Effector memory CD8-positive, alpha-beta T cell (primary cell): ENCODE measurements around the gene IRAK3.
A peak's percentile ranks its signal among the peaks of the same experiment; 100 is the strongest.
"Not testable (repeated sequence)": the region's sequence is repeated elsewhere in the genome, so short reads cannot be mapped to it uniquely, and the experiment has no call there.

ENCODE experiments used
- ATAC-seq: fragments of 150-1000 bp; cut with Tn5 transposase; replicated peaks from 2 replicates; pipeline ENCODE4 v1.10.0; 2021; ENCODE audit warnings: mild to moderate bottlenecking, moderate library complexity
- DNase-seq, 3 experiments: peaks; one replicate each; pipeline ENCODE4 v3.0.0; 2021
- H3K27ac Mint-ChIP-seq, 2 donors: one replicate each; pipeline ENCODE4 v1.8.0; 2022; ENCODE audit warnings: mild to moderate bottlenecking in 2 of 2, mixed read lengths in 2 of 2, moderate library complexity in 2 of 2
- H3K27me3 Mint-ChIP-seq, 2 donors: one replicate each; pipeline ENCODE4 v1.8.0; 2022; ENCODE audit warnings: mixed read lengths in 2 of 2
- H3K36me3 Mint-ChIP-seq: one replicate; pipeline ENCODE4 v1.8.0; 2022; ENCODE audit warnings: mild to moderate bottlenecking, moderate library complexity, mixed read lengths; ENCODE audit not compliant: insufficient read depth
- H3K4me1 Mint-ChIP-seq, 2 donors: one replicate each; pipeline ENCODE4 v1.8.0; 2022; ENCODE audit warnings: low read depth in 2 of 2, mixed read lengths in 2 of 2
- H3K4me3 Mint-ChIP-seq, 2 donors: one replicate each; pipeline ENCODE4 v1.8.0; 2022; ENCODE audit warnings: mild to moderate bottlenecking in 2 of 2, mixed read lengths in 2 of 2, moderate library complexity in 2 of 2
- H3K9me3 Mint-ChIP-seq, 2 donors: one replicate each; pipeline ENCODE4 v1.8.0; 2022; ENCODE audit warnings: mixed read lengths in 2 of 2

The IRAK3 gene

GRCh38 chr12:66184822-66185221 lies 4.2 kb upstream of the IRAK3 start:
- not testable (repeated sequence) for H3K27ac Mint-ChIP-seq, ATAC-seq, H3K4me1 Mint-ChIP-seq, H3K4me3 Mint-ChIP-seq, H3K36me3 Mint-ChIP-seq, H3K9me3 Mint-ChIP-seq, DNase-seq
- peaks cover 59 to 65% of the 10 kb centered on the region in 2 donors for H3K27me3 Mint-ChIP-seq

GRCh38 chr12:66187036-66187435 lies 2.0 kb upstream of the IRAK3 start:
- H3K27me3 Mint-ChIP-seq: peaks cover 79 to 83% of the 10 kb centered on the region in 2 donors
- no peaks in the 10 kb centered on the region for H3K36me3 Mint-ChIP-seq
- H3K9me3 Mint-ChIP-seq: peaks cover 3 to 10% of the 10 kb centered on the region in 2 donors
- H3K4me1 Mint-ChIP-seq: peaks cover 3% of the 10 kb centered on the region in 2 donors
- DNase-seq (no peak), ATAC-seq (no peak)
- H3K27ac Mint-ChIP-seq: no peak overlapping the region
- peak overlapping the region in 1 of 2 donors; percentile 56 for H3K4me3 Mint-ChIP-seq

- no peak overlapping the region for H3K27ac Mint-ChIP-seq
- peaks cover 72 to 75% of the 10 kb centered on the region in 2 donors for H3K27me3 Mint-ChIP-seq
- peaks cover 3 to 10% of the 10 kb centered on the region in 2 donors for H3K9me3 Mint-ChIP-seq
- ATAC-seq: no peak
- DNase-seq: no peak
- peaks cover 3% of the 10 kb centered on the region in 2 donors for H3K4me1 Mint-ChIP-seq
- H3K4me3 Mint-ChIP-seq: peak overlapping the region; percentile 60 to 65
- no peaks in the 10 kb centered on the region for H3K36me3 Mint-ChIP-seq
Measured at GRCh38 chr12:66187821-66188220, 1.2 kb upstream of the IRAK3 start.

GRCh38 chr12:66189486-66189843 lies 451 bp downstream of the IRAK3 start:
- Mint-ChIP-seq H3K36me3 (no peaks in the 10 kb centered on the region), H3K27ac (no peak overlapping the region), H3K4me1 (peaks cover 3% of the 10 kb centered on the region in 2 donors), H3K9me3 (peaks cover 3 to 6% of the 10 kb centered on the region in 2 donors), H3K27me3 (peaks cover 69 to 74% of the 10 kb centered on the region in 2 donors), H3K4me3 (no peak overlapping the region)
- DNase-seq (no peak), ATAC-seq (no peak)

- no peak overlapping the region for H3K27ac Mint-ChIP-seq
- DNase-seq: no peak
- peaks cover 69 to 74% of the 10 kb centered on the region in 2 donors for H3K27me3 Mint-ChIP-seq
- no peak for ATAC-seq
- H3K4me3 Mint-ChIP-seq: no peak overlapping the region
- no peaks in the 10 kb centered on the region for H3K36me3 Mint-ChIP-seq
- peaks cover 0 to 1% of the 10 kb centered on the region in 2 donors for H3K9me3 Mint-ChIP-seq
- peaks cover 3% of the 10 kb centered on the region in 2 donors for H3K4me1 Mint-ChIP-seq
Measured at GRCh38 chr12:66189889-66190288, 875 bp downstream of the IRAK3 start.

- peaks cover 70 to 74% of the 10 kb centered on the region in 2 donors for H3K27me3 Mint-ChIP-seq
- peaks cover 3% of the 10 kb centered on the region in 2 donors for H3K4me1 Mint-ChIP-seq
- no peak overlapping the region for H3K27ac Mint-ChIP-seq
- no peak overlapping the region for H3K4me3 Mint-ChIP-seq
- H3K36me3 Mint-ChIP-seq: no peaks in the 10 kb centered on the region
- ATAC-seq: no peak
- DNase-seq: no peak
- H3K9me3 Mint-ChIP-seq: no peaks in the 10 kb centered on the region
Measured at GRCh38 chr12:66190519-66191370, 1.7 kb downstream of the IRAK3 start.

GRCh38 chr12:66191547-66192126 lies 2.6 kb downstream of the IRAK3 start:
- Mint-ChIP-seq H3K27me3 (peaks cover 72 to 73% of the 10 kb centered on the region in 2 donors), H3K4me3 (no peak overlapping the region), H3K27ac (no peak overlapping the region), H3K9me3 (no peaks in the 10 kb centered on the region), H3K4me1 (peaks cover 3% of the 10 kb centered on the region in 2 donors), H3K36me3 (no peaks in the 10 kb centered on the region)
- ATAC-seq: no peak
- DNase-seq: no peak

GRCh38 chr12:66194122-66194521 lies 5.1 kb downstream of the IRAK3 start:
- Mint-ChIP-seq H3K27me3 (peaks cover 67 to 77% of the 10 kb centered on the region in 2 donors), H3K9me3 (no peaks in the 10 kb centered on the region), H3K4me3 (no peak overlapping the region), H3K36me3 (no peaks in the 10 kb centered on the region), H3K4me1 (no peaks in the 10 kb centered on the region), H3K27ac (no peak overlapping the region)
- ATAC-seq: no peak
- no peak for DNase-seq

- no peak for ATAC-seq
- no peaks in the 10 kb centered on the region for H3K9me3 Mint-ChIP-seq
- peaks cover 74 to 81% of the 10 kb centered on the region in 2 donors for H3K27me3 Mint-ChIP-seq
- H3K4me3 Mint-ChIP-seq: no peak overlapping the region
- H3K4me1 Mint-ChIP-seq: no peaks in the 10 kb centered on the region
- no peaks in the 10 kb centered on the region for H3K36me3 Mint-ChIP-seq
- no peak for DNase-seq
- no peak overlapping the region for H3K27ac Mint-ChIP-seq
Measured at GRCh38 chr12:66195242-66195641, 6.2 kb downstream of the IRAK3 start.

GRCh38 chr12:66196806-66197205 lies 7.8 kb downstream of the IRAK3 start:
- Mint-ChIP-seq H3K27me3 (peaks cover 71 to 73% of the 10 kb centered on the region in 2 donors), H3K36me3 (no peaks in the 10 kb centered on the region), H3K4me3 (no peak overlapping the region), H3K9me3 (no peaks in the 10 kb centered on the region), H3K4me1 (no peaks in the 10 kb centered on the region), H3K27ac (no peak overlapping the region)
- ATAC-seq (no peak), DNase-seq (no peak)

- H3K36me3 Mint-ChIP-seq: no peaks in the 10 kb centered on the region
- ATAC-seq (no peak), DNase-seq (no peak)
- H3K27ac Mint-ChIP-seq: no peak overlapping the region
- H3K4me1 Mint-ChIP-seq: no peaks in the 10 kb centered on the region
- H3K27me3 Mint-ChIP-seq: peaks cover 77 to 79% of the 10 kb centered on the region in 2 donors
- H3K4me3 Mint-ChIP-seq: no peak overlapping the region
- H3K9me3 Mint-ChIP-seq: no peaks in the 10 kb centered on the region
Measured at GRCh38 chr12:66197495-66197921, 8.5 kb downstream of the IRAK3 start.

GRCh38 chr12:66199141-66199540 lies 10.1 kb downstream of the IRAK3 start:
- peaks cover 68 to 70% of the 10 kb centered on the region in 2 donors for H3K27me3 Mint-ChIP-seq
- H3K9me3 Mint-ChIP-seq: no peaks in the 10 kb centered on the region
- ATAC-seq (no peak), DNase-seq (no peak)
- H3K4me3 Mint-ChIP-seq: no peak overlapping the region
- no peaks in the 10 kb centered on the region for H3K4me1 Mint-ChIP-seq
- H3K36me3 Mint-ChIP-seq: no peaks in the 10 kb centered on the region
- H3K27ac Mint-ChIP-seq: no peak overlapping the region

- Mint-ChIP-seq H3K4me3 (no peak overlapping the region), H3K36me3 (no peaks in the 10 kb centered on the region), H3K4me1 (no peaks in the 10 kb centered on the region), H3K27ac (no peak overlapping the region), H3K9me3 (no peaks in the 10 kb centered on the region), H3K27me3 (peaks cover 64 to 70% of the 10 kb centered on the region in 2 donors)
- no peak for ATAC-seq
- no peak for DNase-seq
Measured at GRCh38 chr12:66199831-66200509, 11.0 kb downstream of the IRAK3 start.
